ENCODE results near the gene CBX2.
A peak's percentile ranks its signal among the peaks of the same experiment; 100 is the strongest.

CBX2 gene

DNA sequence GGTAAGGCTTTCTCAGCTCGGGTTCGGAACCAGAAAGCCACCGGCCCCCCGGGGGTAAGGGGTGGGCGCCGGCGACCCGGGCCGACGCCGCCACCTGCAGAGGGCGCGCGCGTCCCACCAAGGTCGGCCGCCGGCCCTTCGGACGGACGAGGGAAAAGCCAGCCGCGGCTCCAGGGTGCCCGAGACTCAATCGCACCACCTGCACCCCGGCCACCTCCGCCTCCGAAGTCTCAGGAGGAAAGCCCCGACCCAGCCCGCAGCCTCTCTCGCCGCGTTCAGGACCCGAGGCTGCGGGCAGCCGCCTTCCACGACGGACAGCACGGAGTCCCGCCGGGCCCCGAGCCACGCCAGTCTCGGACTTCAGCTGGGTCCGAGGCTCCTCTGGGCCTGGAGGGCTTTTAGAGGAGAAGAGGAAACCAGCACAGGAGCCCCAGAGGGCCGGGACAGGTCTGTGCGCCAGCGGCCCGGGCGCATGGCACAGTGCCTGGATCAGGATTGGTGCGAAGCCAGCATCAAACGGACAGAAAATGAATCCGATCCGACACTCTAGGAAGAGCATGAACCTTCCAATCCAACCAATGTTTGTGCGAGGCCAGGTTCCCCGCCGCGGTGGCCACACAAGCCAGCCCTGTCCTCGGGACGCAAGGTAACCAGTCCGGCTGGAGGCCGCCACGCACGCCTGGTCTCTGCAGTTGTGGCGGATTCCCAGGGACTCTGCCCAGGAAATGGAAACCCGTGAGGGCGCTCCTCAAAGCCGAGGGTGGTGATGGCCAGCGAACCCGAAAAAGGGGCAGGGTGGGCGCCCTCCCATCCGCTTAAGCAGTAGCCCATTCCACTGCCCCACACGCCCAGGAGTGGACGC lies 12.2 kb downstream of the CBX2 start:
- no peak for DNase-seq

- DNase-seq = no peak
Observed at GRCh38 chr17:79790805-79791734, 13.1 kb downstream of the CBX2 start.

DNA sequence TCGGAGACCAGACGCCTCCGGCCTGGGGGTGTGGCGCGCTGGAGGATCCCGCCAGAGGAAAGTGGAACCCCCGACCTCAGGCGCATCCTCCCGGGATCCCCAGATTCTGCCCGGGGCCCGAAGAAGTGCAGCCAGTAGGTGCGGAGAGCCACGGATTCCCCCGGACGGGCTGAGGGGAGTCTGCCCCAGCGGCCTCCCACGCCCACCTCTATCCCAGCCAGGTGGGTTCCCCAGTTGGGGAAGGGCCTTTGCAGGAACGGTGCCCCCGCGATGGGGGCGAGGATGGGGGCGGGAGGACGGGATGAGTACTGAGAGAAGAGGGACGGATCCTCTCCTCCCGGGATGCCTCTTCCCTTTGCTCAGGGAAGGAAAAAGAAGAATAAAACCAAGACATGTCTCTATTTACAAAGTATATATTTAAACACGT lies 13.8 kb downstream of the CBX2 start:
- no peak for DNase-seq

GRCh38 chr17:79792341-79792871 lies 14.5 kb downstream of the CBX2 start:
- DNase-seq = no peak

- no peak for DNase-seq
Observed at GRCh38 chr17:79792984-79793923, 15.3 kb downstream of the CBX2 start.

DNA sequence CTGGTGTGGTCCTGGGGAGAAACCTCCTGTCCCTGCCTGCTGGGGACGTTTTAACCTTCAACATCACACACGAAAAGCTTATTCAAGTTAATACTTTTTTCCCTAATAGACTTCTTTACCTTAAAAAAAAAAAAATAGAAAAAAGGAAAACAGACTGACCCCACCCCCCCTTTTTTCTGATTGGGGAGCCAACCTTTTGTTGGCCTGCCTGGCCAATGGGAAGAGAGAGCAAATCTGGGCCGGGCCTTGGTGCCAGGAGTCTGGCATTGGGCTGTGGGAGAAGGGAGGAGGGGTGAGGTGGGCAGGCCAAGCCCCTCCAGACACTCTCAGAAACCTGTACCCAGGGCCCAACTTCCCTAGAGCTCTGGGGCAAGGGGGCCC lies 16.0 kb downstream of the CBX2 start:
- no peak for DNase-seq

DNA sequence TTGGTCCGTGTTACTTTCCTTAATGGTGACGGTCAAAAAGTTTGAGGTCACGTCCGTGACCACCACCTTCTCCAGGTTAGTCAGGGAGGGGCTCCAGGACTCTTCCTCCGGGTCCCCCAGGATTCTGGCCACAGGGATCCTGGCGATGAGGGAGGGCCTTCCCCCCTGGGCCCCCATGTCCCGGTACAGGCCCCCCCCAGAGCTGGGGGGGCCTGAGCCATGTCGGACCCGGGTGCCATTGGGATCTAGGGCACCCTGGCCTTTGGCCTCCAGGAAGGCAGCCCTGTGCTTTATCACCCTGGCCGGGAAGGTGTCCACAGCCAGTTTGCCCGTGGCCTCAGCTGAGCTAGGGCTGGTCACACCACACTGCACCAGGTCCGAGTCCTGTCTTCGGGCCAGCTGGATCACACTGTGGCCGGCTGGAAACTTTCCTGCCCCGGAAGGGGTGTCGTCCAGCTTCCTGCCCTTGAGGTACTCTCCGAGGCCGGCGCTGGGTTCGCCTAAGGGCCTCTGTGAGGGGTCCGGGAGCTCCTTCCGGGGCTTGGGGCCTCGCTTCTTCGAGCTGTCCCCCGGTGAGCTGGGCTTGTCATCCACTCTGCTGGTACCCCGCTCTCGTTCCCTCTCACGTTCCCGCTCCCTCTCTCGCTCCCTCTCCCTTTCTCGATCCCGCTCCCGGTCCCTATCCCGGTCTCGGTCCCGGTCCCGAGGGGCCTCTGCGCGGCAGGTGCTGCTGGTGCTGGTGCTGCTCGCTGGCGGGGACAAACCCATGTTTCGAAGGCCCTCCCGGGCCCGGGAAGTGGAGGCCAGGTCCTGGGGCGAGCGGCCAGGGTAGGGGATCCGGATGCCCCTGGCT lies 16.9 kb downstream of the CBX2 start:
- DNase-seq = no peak

DNA sequence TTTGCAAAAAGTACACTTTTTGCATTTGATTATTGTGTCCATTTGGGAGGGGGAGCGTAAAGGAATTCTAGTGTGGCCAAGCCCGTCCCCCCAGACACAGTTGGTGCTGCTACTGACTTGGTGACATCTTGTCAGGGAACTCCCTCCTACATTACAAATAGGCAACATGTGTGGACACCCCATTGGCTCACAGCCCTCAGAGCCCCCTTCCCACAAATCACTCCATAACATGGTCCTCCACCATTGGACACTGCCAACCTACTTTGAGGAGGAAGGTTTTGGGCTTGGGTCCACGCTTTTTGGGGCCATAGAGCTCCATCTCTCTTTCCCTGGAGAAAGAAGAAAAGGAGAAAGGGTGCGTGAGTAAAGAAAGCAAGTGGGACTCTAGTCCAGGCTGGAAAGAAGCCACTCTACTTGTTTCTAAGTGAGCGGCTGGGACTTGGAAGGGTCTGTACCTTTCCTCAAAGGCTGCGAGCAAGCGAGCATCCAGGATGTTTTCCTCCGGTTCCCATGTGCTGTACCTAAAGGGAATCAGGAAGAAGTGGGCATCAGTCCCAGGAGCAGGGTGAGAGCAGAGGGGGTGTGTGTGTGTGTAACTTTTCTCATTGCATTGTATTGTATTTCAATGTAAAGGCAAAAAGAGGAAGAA lies 18.0 kb downstream of the CBX2 start:
- no peak for DNase-seq

- no peak for DNase-seq
Observed at GRCh38 chr17:79796444-79796762, 18.5 kb downstream of the CBX2 start.

DNA sequence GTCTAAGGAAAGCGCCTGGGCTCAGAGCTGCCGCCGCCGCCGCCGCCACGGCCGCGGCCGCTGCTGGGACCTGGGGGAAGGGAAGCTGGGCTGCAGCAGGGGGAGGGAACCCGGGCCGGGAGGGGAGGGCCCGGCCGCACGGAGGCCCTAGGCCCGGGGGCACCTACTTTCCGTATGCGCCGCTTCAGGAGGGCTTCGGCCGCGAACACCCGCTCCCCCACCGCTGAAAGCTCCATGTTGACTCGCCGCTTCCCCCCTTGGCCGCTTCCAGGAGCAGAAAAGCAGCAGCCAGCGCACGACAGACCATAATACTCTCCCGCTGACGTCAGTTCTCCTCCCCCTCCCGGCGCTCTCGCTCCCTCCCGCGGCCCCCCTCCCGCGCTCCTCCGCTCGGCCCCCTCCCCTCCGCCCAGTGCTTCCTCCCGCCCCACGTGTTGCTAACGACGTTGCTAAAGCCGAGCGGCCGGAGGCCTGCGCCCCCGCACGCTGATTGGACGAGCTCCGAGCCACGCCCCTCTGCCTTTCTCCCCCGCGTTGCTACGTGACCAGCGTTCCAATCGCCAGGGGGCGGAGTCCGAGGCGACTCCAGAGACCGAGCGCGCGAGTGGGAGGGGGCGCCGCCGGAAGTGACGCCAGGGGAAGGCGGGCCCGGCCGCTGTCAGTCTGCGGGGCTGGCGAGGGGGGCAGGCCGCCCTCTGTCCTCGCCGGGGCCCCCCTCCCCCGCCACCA lies 19.0 kb downstream of the CBX2 start, which contains the start of gene CBX8:
TSS of gene CBX8 (minus strand) at position 315 of the 729 bp plus-strand sequence. CDS start at position 236, 79 bp downstream.
- DNase-seq = peak; percentile 100

DNA sequence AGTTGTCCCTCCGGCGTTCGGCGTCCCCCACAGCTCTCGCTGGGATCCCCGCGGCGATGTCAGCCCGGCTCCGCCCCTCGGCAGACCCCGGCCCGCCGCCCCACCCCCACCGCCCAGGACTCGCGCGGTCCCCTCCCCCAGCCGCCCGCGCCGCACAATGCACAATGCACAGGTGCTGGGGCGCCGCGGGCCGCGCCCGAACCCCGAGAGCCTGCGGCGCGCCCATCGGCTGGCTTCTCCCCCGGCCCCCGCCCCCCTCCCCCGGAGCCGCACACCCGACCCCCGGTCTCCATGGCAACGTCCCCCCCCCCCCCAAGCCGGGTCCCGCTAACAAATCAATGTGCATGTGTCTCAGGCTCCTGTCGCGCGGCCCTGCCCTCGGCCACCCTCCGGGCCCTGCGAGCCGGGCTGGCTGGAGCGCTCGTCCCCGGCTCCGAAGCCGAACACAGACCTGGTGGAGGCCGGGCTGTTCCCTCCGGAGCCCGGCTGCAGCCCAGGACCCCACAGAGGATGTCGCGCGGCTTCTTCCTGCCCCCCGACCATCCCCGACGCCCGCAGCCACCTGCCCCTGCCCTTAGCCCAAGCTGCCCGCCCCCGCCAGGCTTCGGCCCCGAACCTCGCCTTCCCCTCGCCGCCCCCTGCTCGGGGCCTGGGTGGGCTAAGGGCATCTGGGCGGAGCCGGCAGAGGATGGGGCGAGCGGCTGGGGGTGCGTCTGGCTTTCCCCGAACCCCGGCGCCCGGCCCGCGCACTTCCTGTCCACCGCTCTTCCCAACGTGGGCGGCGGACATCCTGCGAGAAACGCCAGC lies 19.7 kb downstream of the CBX2 start:
- no peak for DNase-seq

DNA sequence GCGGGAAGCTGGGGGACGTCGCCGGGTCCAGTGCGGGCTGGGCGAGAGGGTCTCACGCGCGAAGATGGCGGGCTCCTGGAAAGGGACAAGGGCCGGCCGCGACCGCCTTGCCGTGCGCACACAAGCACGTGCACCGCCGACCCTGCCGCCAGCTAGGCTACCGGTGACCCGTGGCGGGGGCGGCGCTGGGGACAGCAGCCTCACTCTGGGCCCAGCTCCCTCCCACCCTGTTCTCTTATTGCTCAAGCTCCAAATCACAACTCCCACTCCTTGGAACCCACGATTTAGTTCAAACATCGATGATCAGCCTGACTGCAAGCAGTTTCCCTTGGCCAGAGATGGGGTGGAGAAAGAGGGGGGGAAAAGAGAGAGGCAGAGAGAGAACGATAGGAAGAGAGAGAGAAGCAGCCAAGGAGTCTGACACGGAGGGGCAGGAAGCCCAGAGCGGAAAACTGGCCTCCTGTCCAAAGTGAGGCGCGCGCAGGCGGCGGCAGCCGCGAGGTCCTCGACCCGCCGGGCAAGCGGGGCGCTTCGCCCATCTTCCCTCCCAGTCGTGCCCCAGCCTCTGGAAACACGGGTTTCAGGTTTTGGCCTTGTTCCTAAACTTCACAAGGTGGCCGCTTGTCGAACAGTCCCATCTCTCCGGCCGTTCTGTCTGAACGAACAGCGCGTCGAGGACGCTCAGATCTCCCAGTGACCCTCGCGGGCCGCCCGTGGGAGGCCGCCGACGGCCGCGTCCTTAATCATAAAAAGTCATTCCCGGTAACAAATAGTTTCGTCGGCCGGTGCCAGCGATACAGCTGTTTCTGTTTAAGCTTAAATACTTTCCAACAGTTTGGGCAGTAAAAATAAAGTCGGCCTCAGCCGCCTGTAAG lies 20.6 kb downstream of the CBX2 start:
- no peak for DNase-seq

DNA sequence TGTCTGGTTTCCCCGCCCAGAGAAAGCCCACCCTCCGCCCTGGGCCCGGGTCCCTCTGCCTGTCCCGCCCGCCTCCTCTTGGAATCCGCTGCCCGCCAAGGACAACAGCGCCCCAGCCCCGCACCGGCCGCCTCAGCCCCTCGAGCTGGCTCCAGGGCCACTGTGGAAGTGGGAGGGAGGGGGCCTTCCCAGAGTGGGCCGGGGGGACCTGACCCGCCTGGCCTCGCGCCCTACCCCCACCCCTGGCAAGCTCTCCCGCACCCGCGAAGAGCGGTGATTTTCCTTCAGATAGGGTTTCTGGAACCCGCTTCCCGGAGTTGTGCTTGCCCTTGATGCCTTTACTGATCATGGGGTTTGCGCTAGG lies 21.2 kb downstream of the CBX2 start:
- DNase-seq = no peak

DNA sequence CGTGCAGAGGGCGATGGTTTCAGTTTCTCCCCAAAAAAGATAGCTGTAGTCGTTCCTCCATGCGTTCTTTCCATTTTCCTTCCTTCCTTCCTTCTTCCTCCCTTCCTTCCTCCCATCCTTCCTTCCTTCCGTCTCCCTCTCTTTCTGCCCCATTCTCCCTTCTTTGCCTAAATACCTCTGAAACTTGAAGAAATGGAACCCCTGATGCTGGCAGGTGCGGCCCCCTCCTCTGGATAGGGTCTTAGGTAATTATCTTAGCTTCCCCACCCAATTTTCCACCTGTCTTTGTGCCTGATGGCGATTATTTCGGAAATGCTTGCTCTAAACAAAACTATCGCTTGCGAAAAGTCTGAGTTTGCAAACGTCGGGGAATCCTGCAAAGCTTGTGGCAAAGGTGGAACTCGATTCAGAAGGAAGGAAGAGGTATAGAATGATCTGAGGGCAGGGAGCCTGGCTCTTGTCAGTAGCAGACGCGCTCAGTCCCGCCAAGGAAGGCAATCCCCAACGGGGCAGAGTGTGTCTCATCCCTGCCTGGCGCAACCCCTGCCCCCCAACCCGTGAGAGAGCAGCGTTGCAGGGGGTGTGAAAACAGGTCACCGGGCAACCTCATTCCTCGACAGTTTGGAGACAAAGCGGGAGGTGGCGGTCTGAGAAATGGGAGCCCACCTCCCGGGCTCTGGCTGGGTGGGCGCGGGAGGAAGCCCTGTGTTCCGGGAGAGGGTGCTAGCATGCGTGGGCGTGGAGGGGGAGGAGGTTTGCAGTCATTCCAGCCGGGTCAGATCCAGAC lies 21.8 kb downstream of the CBX2 start:
- no peak for DNase-seq

- DNase-seq = peak; percentile 57
Observed at GRCh38 chr17:79800325-79801155, 22.6 kb downstream of the CBX2 start.

Measured in NCI-H510A treated with DMSO at 0.1 percent for 48 hours (cell line).